B cell (primary cell): Measurements from ENCODE around the gene MBNL2.

Experiments used
- CTCF ChIP-seq: fragments of 200-600 bp; IDR thresholded peaks from one replicate; pipeline ENCODE4 v1.8.0; 2022; ENCODE audit warnings: antibody characterized with exemption, mild to moderate bottlenecking
- EZH2 ChIP-seq: IDR thresholded peaks from 2 replicates; pipeline ENCODE4 v1.6.1; 2012; ENCODE audit warnings: borderline replicate concordance, low read depth, mild to moderate bottlenecking, moderate library complexity, low read length; ENCODE audit not compliant: insufficient read depth, poor library complexity, severe bottlenecking

DNA sequence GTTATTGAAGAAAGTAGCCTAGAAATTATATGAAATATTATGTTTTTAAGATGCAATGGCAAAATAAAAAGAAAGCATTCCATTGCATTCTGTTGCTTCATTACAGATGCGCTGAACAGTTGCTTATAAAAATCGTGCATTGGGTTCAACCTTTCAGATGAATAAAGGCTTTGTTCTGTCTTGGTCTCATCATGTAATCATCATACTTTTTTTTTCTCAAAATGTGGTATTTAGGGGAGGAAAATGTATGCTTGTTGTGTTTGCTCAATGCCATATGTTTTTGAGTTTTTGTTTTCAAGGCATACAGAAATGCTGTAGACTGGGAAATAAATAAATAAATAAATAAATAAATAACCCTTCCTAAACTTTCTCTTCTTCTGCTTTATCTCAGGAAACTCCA, 1.1 kb upstream of the MBNL2 start:
- TF ChIP-seq CTCF = no peak
- no peak for TF ChIP-seq EZH2
